NOMO-1 treated with DMSO at 0.1 percent for 48 hours (cell line): ENCODE results near the gene LTA.
"Not testable (repeated sequence)": the region's sequence is repeated elsewhere in the genome, so short reads cannot be mapped to it uniquely, and the experiment has no call there.

Experiments used
- DNase-seq: peaks from one replicate; lab custom pipeline; 2025; ENCODE audit not compliant: unreplicated experiment; lab: John Stamatoyannopoulos, UW

LTA gene

DNA sequence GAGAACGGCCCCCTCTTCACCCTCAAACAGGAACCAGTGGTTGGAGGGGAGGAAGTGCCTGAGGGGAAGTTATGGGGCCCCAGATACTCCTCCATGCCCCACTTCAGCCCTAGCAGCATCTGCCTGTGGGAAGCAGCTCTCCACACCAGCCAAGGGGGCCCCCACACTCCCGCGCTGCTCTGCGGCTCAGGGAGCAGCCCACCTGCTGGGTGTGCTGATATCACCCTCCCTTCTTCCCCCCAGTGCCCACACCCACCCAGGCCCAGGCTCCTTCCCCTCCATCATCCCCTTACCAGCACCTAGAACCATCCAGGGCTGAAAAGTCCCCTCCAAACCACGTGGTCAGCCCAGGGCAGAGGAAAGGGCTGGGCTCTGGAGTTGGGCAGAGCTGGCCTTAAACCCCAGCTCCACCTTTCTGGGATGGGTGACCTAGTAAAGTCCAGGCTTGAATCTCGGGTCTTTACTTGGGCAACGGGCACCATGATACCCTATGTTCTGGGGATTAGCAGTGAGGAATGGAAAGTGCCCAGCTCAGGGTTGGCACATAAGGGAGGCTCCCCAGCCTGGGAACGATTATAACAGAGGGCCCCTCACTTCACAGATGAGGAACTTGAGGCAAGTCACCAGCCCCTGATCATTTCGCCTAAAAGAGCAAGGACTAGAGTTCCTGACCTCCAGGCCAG is 14.7 kb downstream of the LTA start:
- peak; percentile 83 for DNase-seq

DNA sequence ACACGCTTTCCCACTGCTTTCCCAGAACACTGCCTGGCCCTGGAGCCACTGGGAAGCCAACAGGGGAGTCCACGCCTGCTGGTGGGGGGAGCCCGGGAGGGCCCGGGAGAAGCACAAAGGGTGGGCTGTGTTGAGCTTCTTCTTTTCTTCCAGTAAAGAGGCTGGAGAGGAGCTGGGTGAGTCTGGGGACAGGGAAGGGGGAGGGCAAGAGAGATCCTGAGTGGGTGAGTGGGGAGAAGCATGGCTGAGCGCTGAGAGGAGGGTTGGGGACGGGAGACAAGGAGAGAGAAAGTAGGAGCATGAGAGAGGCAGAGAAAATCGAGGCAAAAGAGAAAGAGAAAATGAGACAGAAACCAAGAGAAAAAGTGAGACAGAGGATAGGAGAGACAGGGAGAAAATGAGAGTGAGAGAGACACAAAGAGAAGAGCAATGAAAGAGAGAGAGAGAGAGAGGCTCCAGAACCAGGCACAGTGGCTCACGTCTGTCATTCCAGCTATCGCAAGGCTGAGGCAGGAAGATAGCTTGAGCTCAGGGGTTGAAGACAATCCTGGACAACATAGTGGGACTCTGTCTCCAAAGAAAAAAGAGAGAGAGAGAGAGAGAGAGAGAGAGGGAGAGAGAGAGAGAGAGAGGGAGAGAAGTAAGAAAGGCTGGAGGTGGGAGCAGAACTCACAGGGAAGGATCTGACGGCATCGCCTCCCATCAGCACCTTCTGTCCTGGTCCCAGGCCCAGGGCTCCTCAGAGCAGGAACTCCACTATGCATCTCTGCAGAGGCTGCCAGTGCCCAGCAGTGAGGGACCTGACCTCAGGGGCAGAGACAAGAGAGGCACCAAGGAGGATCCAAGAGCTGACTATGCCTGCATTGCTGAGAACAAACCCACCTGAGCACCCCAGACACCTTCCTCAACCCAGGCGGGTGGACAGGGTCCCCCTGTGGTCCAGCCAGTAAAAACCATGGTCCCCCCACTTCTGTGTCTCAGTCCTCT is 16.0 kb downstream of the LTA start:
- no peak for DNase-seq

DNA sequence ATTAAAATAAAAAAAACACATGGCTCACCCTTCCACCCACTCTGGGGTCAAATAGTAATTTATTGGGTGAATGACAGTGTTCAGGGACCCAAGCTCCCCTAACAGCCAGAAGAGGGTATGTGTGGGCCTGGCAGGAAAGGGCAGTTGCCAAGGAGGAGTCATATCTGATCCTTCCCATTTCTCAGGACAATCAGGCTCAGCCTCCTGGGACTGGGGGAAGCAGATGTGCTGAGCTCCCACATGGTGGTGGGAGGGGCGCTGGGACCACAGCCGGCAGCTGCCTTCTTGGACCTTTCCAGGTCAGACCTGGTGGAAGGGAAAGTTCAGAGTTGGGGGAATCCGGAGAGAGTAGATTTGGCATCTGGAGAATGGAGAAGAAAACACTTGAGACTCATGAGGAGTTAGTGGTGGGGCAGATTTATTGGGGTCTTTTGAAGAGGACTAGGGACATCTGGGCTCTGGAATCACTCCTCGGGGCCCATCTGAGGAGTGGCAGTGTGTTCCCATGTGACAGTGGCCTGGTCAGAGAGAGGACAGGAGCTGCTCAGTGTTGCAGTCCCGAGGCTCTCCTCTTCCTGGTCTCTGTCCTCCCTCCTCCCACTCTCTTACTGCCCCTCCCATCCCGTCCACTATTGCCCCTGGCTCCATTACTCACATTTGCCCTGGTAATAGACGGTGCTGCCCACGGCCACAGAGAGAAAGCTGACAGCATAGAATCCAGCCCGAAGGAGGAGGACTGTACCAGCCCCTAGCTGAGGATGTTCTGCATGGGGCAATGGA is 17.0 kb downstream of the LTA start:
- DNase-seq: no peak

DNA sequence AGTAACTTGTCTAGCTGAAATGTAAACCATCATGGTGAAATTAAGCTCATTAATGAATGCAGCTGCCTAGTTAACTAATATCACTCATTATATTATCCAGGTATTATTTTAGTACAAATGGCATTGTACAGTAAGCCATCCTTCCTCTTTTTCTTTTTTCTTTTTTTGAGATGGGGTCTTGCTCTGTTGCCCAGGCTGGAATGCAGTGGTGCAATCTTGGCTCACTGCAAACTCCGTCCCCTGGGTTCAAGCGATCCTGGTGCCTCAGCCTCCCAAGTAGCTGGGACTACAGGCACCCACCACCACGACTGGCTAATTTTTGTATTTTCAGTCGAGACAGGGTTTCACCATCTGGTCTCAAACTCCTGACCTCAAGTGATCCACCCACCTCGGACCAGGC is 18.6 kb downstream of the LTA start:
- not testable (repeated sequence) for DNase-seq

DNA sequence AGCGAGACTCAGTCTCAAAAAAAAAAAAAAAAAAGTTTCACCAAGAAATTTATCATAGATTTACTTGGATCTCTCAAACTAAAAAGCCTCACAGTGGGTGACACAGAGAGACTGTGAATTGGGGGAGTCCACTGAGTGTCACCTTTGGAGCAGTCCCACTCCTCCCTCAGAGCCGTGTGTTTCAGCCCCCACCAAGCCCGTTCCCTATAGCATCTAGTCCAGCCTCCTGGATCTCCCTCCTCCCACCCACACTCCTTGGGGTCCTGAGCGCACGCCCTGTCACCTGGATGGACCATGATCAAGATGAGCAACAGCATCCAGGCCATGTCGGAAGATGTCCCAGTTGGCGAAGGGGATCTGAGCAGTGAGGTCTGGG is 20.3 kb downstream of the LTA start:
- DNase-seq: no peak

DNA sequence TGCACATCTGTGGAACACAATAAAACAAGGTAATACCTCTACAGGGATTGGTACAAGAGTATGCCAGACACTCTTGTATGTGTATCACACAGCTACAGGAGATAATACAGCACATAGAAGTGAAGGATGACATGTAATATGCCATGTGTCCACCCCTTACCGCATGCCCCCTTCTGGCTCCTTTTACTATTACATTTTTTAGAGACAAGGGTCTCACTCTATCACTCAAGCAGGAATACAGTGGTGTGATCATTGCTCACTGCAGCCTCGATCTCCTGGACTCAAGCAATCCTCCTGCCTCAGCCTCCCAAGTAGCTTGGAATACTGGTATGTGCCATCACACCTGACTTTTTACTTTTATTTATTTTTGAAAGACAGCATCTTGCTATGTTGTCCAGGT is 24.9 kb downstream of the LTA start:
- DNase-seq: peak; percentile 75

DNA sequence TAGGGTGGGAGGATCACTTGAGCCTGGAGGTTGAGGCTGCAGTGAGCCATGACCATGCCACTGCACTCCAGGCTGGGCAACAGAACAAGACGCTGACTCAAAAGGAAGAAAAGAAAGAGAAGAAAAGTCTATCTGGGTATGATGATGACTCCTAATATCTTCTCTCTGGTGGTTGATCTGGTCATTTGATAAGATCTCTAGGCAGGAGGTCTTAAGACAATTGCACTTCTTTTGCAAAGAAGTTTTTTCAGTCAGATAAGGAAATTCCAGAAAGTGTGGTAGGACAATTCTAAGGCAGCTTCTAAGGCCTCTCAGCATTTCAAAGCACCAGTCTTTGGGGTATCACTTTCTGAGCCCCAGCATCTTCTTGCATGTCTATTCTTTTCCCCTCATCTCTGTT is 35.2 kb downstream of the LTA start:
- no peak for DNase-seq

DNA sequence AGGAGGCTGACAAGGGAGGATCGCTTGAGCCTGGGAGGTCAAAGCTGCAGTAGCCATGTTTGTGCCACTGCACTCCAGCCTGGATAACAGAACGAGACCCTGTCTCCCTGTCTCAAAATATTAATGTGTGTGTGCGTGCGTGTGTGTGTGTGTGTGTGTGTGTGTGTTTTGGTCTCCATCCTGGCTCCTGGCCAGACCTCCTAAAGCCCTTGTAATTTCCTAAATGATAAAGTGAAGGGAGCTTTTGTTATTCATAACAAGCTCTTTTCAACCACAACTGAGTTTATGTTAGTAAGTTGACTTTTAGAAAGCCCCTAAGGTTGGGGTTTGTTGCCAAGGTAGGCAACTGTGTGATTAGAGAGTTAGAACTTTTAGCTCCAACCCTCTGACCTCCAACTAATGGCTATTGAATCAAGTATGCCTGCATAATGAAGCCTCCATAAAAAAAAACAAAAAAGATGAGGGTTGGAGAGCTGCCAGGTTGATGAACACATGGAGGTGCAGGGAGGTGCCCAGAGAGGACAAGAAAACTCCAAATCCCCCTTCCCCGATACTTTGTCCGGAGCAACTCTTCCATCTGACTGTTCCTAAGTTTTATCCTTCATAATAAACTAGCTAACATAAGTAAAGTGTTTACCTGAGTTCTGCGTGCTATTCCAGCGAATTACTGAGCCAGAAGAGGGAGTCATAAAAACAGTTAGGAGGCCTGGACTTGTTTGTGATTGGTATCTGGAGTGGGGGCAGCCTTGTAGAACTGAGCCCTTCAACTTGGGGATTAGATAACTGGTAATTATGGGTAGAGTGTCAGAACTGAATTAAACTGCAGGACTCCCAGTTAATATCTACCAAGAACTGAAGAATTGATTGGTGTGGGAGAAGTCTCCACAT is 37.7 kb downstream of the LTA start:
- no peak for DNase-seq

DNA sequence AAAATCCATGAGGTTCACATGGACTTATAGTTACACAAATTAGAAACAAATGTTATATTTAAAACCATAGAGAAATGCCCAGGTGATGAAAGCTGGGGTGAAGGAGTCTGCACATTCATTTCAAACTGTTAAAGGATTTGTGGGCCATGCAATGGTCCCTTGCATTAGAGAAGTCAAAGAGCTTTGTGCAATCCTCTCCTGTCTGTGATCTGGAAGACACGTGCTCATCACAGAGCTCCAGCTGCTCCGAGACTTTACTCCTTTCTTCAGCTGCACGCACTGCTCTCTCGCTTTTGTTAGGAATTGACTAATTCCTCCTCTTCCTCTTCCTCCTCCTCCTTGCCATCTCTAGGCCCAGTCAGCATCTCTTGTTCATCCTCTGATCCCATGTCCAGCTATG is 38.9 kb downstream of the LTA start:
- DNase-seq: no peak

DNA sequence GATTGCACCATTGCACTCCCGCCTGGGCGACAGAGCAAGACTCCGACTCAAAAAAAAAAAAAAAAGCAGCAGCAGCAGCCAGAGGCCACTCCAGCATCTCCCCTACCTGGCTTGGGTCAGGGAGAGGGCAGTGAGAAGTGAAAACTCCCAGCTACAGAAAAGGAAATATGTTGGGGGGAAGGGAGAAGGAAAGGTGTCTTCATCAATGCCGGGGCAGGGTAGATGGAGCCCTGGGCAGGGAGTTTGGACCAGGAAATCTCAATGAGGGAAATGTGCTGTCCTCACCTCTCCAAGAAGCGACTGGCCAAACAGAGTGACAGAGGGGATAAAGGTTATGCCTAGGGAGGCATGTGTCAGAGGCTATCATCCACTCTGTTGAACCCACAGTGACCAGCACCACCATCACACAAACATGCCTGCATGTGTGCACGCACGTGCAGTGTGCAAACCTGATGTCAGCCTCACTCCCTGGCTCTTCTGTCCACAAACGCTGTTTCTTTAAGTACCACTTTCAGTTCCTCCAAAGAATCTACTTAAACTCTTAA is 42.1 kb downstream of the LTA start:
- DNase-seq: peak; percentile 74

DNA sequence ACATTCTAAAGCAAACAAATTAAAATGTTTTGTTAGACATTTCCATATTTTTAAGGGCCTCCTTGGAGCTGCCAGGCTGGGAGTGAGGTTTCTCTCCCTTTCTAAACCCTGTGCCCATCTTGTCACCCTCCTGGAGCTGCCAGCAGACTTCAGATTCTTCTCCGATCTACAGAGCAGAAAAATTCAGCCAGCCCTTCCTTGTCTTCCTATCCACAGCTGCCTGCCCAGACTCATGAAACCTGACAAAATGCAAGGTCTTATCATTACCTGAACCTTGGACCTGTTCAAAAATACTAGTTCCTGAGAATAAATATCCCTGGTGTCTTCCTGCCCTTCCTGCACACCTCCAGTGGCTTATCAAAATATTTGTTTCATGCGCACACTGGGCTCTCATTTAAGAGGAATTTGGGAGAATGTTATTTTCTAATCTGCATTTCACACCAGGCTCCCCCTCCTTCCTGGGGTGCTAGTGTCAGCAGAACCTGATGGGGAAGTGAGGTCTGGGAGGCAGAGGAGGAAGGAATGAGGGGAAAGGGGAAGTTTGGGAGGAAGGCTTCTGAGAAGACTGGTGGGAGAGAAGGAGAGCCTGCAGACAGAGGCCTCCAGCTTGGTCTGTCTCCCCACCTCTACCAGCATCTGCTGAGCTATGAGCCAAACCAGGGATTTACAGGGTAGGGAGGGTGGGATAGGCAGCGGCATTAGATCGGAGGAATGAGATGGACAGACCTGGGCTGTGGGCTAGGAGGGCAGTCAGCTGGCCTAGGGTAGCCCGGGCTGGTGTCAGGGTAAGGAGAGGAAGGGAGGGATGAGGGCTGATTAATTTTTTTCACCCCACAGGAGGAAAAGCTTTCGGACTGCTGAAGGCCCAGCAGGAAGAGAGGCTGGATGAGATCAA is 42.8 kb downstream of the LTA start, which contains the start of gene AIF1:
Gene AIF1 (plus strand): TSS at position 551 of the 895 bp plus-strand sequence. CDS start 96 bp downstream, at position 647.
- no peak for DNase-seq

DNA sequence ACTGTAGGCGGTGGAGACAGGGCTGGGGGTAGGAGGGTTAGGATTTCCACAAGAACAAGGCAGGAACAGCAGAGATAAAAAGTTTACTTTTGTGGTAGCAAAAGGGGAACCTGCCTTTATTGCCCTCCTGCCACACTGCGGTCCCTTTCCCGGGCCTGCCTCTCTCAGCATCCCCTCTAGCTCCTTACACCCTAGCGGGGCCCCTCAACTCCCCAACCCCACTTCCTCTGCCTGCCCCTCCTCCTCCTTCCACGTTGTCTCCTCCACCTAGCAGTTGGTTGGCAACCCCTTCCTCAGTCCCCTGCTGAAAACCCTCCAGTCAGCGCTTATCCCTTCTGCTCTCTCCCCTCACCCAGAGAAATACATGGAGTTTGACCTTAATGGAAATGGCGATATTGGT is 43.7 kb downstream of the LTA start:
- DNase-seq: peak; percentile 88

DNA sequence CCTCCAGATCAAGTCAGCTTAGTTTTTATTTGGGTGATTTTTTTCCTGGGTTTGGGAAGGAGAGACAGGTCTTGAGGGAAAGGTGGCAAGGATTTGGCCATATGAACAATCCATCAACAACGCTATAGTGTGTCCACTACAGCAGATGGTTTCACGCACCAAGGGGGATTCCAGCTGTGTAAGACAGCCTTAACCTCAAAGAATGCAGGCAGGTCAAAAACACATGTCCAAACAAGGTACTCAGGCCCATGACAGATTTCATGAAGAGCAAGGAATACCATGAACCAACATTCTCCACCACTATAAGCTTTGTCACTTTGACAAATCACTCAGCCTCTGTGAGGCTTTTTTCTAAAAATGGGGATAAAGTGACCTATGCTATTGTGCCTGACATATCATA is 44.9 kb downstream of the LTA start:
- no peak for DNase-seq

DNA sequence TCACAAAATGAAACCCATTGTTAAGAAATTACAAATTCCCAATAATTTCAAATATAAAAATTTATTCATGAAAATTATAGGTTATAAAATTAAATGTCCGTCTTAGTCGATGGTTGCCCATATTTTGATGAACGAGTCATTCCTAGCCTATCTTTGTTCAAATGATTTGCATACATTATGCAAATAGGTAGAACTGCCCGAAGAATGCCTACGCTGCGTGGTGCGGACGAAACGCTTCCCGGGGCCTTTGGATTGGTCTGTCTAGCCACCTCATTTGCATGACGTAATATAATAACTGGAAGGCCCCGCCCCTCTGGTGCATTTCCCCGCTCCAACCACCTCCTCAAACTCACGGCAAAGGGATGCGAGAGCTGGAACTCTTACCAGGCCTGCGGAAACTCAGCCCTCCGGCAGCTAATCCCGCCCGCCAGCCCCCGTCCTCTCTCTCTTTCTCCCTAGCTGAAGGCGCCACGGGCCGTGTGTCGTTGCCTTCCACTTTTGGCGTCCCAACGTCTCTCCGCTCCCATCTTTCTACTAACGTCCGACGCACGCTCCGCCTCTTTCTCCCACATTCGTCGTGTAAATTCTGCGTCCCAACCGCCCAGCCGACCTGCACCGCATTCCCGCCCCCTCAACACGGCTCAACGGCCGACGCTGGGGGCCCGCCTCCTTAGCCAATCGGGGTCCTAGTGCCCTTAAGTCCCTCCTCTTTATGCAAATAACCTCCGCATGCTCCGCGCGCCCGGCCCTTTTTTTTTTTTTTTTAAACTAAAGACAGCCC is 47.9 kb downstream of the LTA start:
- DNase-seq: peak; percentile 99

DNA sequence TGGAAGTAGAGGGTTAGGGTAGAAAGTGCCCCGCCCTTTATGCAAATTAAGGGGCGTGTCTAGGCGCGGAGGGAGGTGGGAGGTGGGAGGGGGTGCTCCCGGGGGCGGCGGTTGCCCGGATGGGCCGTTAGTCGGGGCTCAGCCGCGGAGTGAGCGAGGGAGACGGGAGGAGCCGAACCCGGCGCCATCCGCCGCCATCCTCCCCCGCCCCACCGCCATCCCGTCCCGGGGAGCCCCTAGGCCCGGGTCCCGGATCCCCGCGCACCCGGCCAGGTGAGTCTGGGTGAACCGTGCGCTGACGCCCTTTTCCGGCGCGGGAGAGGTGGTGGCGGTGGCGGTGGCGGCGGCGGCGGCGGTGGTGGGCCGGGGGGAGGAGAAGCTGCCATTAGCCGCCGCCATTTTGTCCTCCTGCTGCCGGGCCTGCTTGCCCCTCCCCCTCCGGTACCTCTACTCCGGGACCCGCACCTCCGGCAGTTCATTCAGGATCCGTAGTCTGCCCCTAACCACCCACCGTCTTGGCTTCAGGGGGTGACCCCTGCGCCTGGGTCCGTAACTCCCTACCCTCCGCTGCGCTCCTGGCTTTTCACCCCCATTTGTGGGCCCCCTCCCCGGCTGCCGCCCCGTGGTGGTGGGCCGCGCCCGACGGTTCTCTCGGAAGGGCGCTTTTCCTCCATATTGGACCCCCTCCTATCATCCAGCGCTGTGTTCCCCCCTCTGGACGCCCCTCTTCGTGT is 48.7 kb downstream of the LTA start, which contains the start of gene PRRC2A:
Gene PRRC2A (plus strand): TSS at position 130 of the 734 bp plus-strand sequence. CDS start 2,075 bp downstream, outside the sequence.
- DNase-seq: peak; percentile 72

DNA sequence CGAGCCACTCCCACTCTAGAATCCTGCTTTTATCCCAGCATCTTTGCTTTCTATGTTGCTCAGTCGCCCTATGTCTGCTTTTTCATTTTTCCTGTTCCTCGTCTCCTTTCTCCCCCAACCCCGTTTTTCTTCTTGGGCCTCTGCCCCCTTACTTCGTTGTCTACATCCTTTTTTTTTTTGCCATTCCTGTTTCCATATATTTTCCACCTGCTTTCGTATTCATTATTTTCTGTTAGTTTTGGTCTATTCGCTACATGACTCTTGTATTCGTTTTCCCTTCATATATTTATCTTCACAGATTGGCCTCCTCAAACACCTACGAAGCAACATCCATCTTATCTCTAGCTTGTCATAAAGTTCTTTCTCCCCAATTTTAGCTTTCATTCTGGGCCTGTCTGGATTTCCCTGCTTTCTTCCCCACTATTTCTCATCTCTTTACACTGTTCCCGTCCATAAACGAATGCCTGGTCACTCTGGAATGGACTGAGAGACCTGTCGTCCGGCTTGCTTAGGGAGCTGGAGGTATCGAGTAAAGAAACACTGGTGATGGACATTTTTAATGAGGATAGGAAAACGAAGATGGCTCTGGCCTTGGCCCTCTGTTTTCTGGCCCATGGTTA is 49.3 kb downstream of the LTA start:
- no peak for DNase-seq

DNA sequence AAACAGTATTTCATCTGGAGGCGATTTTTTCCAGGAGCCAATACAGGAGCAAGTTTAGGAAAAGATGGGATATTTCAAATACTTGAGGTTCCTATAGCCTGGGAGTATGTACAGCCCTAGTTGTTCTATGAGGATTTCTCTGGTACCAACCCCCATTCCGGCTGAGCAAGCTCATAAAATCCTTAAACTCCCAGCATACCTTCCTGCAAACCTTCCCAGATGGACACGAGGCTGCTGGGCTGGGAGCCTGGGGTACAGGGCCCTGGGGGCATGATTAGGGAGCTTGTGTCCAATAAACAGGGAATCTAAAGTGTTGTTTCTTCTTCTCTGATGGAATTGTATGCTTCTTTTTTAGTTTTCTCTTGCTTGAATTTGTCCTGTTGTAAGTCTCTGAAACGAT is 49.9 kb downstream of the LTA start:
- DNase-seq: no peak
